Limb (tissue), 2 donors: Measurements from ENCODE around the gene GNG12.

Experiments
- DNase-seq, 2 donors: peaks; one replicate each; pipeline ENCODE4 v3.0.0-alpha.2; 2016; ENCODE audit errors: extremely low spot score in 2 of 2

Gene GNG12

DNA sequence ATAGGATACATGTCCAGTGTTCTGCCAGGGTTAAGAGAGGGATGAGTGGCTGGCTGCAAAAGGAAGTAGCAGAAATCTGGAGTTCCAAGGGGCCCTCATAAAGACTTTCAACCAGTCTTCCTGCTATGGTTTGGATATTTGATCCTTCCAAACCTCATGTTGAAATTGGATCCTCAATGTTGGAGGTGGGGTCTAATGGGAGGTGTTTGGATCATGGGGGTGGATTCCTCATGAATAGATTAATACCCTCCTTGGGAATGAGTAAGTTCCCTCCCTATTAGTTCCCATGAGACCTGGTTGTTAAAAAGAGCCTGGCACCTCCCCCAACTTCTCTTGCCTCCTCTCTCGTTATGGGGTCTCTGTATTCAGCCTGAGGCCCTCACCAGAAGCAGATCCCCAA is 10.1 kb upstream of the GNG12 start:
- DNase-seq: no peak

DNA sequence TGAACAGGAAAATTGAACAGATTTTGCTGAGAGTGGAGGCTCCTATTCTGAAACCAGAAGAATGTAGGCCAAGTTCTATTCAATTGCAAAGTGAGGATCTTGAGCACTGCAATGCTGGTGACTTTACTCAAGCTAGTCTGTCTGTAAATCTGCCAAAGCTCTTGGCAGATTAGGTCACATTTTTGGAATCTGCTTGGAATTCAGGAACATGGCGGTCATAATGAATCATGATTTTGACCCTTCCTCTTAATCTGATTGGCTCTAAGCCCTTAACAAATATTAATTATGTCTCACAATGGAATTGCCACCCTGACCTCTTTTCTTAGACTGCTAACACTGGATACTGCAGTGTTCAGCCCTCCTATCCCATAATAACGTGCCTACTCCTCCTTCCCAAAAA is 7.2 kb upstream of the GNG12 start:
- DNase-seq: no peak

- no peak for DNase-seq
Measured at GRCh38 chr1:67839826-67840225, 6.6 kb upstream of the GNG12 start.

GRCh38 chr1:67838180-67838910 is 5.1 kb upstream of the GNG12 start:
- DNase-seq: no peak

GRCh38 chr1:67836769-67837168 is 3.5 kb upstream of the GNG12 start:
- DNase-seq: no peak

DNA sequence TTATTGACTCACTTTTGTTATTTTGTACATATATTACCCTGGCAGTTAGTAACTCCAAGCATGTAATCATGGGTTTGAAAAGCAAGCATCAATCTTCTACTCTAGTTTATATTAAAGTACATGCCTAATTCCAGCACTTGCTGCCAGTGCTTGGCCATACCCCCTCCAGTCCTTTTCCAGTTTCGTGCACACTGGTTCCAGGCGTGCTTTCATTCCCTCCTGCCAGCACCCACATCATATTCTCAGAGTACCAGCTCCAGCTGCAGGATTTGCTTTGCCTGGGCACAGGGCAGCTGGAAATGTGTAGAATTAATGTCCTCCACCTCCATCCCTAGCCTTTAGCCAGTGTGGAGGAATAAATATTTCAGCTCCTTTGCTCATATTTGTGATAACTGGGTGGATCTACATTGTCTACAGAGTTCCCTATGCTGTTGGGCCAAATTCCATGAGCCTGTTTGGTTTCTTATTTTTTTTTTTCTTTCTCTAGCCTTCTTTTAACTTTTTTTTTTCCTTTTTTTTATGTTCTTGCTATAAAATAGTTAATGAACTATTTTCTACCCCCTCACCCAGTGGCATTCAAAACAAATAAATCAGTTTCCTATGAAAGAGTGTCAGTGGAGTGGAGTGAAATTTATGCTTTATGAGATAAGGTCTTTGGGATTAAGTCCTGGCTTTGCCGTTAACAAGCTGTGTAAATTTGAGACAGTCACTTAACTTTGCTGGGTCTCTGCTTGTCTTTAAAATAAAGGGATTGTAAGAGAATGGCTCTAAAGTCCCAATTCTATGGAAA is 2.6 kb upstream of the GNG12 start:
- no peak for DNase-seq

- no peak for DNase-seq
Measured at GRCh38 chr1:67834246-67834877, 1.1 kb upstream of the GNG12 start.

DNA sequence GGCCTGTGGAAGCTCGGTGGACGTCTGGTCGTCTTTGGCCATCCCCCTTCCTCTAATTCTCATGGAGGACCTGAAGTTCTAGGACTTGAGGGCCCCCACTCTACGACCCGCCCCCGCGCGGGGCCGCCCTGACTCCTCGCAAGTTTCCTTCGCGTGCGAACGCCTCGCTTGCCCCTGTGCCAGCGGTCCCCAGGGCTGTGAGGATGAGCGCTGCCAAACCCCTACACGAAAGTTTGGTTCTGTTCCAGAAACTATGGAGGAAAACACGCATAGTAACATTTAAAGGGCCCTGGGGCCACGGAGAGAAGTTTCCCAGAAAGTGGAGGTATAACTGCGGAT is 304 bp upstream of the GNG12 start:
- no peak for DNase-seq

GRCh38 chr1:67831850-67832513 is 1.3 kb downstream of the GNG12 start:
- peak; percentile 48 to 68 for DNase-seq

DNA sequence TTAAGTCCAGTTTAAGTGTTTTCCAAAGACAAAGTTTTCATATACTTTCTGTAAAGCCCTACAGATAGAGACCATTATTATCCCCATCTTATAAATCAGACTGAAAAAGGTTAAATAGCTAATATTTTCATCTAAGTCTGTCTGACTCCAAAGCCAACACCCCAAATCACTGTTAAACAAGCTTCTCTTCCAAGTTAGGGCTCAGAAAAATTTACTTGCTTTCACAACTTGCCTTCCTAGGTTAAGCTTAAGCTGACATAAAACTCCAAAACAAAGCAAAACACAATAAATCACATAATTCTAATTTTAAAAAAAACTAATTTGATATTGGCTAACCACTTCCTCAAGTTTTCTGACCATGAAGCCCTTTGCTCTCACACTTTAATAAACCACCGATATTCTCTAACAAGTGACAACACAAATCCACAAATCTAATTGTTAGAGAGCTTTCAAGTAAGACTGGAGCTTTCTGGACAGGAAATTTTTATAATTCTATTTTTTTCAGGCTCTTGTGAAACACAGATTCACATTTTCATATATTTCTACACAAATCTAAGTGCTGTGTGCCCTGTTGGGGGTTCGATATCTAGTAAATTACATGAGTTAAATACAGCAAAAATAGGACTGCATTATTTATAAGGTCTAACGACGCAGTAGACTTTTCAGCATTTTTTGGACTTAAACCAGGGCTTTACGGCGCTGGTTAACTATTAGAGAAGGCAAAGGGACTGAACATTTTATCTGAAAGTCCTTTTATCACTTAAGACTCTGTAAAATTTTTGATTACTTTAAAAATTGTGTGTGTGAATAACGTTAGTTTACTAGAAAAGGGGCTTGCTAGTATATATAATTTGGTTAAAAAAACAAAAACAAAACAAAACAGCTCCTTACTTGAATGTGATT is 2.1 kb downstream of the GNG12 start:
- peak in 1 of 2 donors; percentile 20 for DNase-seq

DNA sequence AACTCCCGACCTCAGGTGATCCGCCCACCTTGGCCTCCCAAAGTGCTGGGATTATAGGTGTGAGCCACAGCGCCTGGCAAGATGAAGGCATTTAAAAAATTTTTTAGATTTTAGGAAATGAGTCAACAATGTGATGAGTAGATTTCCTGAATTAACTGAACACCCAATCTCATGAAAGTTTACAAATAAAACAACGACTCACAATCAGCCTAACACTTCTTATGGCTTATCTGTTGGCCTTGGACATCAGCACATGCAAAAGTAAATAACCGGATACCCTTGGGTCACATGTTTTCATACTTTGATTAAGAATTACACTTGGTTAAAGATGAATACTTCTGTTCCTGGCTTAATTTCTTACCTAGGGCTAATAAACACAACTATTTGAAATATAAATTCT is 3.0 kb downstream of the GNG12 start:
- no peak for DNase-seq

DNA sequence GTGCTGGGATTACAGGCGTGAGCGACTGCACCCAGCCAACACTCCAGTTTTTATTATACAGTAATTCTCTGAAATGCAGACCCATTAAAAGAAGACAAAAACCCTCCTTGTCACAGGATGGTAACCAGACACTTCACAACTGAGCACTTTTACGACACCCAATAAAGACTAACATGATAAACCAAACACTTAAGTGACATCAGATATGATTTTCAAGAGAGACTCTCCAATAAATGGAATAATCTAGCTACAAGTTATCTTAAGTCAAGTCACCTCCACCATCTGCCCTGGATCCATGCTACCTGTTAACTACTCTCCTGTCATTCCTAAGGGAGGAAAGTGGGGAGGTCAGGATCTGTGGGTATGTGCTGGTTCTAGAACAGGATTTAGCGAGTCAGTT is 5.6 kb downstream of the GNG12 start:
- DNase-seq: no peak

GRCh38 chr1:67825591-67825990 is 7.7 kb downstream of the GNG12 start:
- DNase-seq: no peak

DNA sequence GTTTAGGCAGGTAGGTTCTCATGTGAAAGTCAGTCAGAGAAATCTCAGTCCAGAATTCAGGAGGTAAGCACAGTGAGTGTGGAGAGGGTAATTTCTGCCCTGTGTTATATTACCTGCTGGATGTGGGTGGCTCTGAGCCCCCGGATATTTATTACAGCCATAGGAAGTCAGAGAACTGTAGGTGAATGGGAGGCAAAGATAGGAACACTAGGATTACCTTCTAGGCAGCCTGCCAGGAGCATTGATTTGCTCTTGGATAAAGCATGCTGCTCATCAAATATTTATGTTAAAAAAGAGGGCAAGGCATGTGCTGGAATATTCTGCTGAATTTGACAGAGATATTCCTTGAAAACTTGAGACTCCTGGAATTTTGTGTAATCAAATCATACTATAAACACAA is 8.5 kb downstream of the GNG12 start:
- DNase-seq: no peak

DNA sequence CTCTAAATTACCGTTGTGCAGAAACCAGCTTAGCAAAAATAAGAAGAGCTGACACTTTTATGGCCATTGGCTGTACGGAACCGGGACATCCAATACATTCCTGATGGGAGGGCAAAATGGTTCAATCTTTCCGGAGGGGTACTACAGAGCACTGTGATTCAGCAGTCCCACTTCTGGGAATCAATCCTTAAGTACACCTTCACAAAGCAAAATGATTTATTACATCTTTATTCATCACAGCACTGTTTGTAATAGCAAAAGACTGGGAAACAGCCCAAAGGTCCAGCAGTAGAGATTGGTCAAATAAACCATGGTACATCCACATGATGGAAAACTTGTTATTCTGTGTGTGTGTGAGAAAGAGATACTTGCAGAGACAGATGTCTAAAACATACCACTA is 9.7 kb downstream of the GNG12 start:
- no peak for DNase-seq

DNA sequence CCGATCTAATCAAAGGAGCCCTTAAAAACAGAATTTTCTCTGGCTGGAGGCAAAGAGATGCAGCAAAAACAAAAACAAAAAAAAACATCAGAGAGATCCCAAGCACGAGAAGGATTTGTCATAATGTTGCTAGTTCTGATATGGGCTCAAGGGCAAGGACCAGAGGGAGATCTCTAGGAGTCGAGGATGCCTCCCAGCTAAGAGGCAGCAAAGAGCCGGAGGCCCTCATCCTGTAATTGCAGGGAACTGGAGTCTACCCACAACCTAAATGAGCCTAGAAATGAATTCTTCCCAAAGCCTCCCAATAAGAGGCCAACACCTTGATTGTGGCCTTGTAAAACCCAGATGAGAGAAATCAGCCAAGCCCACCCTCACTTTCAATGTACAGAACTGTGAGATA is 12.0 kb downstream of the GNG12 start:
- DNase-seq: no peak

DNA sequence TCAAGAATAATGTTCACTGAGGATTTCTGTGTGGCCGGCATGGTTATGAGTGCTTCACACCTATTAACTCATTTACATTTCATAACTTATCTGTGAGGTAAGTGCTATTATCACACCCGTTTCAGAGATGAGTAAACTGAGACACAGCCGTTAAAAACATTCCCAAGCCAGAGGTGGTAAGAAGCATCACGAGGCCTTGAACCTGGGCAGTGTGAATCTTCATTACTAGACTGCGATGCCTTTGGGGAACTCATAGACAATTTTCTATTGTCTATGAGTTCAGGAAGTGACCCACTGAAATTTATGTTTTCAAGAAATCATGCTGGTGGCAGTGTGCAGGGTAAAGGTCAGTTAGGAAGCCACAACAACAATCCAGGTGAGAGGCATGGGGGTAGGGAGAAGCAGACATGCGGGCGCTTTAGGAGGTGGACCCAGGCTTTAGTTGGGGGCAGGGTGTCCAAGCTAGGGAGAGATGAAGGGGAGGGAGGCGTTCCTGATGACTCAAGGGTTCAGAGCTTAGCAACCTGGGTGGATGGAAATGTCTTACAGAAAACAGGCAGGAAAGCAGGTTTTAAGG is 14.5 kb downstream of the GNG12 start:
- DNase-seq: no peak

GRCh38 chr1:67818162-67818561 is 15.1 kb downstream of the GNG12 start:
- no peak for DNase-seq

- no peak for DNase-seq
Measured at GRCh38 chr1:67817319-67817718, 15.9 kb downstream of the GNG12 start.

GRCh38 chr1:67816506-67816905 is 16.8 kb downstream of the GNG12 start:
- no peak for DNase-seq

GRCh38 chr1:67816095-67816475 is 17.2 kb downstream of the GNG12 start:
- no peak for DNase-seq
